ENCODE results near the gene WT1.
A peak's percentile ranks its signal among the peaks of the same experiment; 100 is the strongest.

Gene WT1

DNA sequence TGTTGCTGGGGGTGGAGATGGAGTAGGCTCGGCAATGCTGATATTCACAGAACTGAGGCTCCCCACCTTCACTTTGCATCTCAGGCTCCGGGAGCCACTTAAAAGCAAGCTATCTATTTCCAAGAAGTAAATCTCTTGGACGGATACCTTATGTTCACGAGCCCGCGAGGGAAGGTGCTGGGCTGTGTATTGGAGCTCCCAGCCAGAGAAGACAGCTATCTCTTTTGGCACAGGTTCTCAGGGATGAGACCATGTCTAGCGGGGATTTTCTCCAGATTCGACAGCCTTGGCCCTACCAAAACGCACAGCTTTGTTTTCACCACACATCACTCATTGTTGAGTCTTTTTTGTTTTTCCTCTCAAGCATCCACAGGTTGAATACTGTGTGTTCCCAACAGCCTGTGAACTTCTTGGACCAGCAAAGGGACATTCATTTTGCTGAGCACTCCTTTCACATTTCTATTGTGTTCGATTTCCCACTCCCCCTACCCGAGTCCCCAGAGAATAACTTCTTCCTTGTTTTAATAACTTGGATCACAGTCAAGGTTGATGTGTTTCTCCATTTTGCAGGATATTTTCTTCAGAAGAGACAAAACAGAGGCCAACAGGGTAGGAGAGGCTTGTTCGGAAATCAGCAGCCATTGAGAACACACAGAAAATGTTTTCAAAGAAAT lies 23.3 kb downstream of the WT1 start (continued):
- TF ChIP-seq, protein P1, sequence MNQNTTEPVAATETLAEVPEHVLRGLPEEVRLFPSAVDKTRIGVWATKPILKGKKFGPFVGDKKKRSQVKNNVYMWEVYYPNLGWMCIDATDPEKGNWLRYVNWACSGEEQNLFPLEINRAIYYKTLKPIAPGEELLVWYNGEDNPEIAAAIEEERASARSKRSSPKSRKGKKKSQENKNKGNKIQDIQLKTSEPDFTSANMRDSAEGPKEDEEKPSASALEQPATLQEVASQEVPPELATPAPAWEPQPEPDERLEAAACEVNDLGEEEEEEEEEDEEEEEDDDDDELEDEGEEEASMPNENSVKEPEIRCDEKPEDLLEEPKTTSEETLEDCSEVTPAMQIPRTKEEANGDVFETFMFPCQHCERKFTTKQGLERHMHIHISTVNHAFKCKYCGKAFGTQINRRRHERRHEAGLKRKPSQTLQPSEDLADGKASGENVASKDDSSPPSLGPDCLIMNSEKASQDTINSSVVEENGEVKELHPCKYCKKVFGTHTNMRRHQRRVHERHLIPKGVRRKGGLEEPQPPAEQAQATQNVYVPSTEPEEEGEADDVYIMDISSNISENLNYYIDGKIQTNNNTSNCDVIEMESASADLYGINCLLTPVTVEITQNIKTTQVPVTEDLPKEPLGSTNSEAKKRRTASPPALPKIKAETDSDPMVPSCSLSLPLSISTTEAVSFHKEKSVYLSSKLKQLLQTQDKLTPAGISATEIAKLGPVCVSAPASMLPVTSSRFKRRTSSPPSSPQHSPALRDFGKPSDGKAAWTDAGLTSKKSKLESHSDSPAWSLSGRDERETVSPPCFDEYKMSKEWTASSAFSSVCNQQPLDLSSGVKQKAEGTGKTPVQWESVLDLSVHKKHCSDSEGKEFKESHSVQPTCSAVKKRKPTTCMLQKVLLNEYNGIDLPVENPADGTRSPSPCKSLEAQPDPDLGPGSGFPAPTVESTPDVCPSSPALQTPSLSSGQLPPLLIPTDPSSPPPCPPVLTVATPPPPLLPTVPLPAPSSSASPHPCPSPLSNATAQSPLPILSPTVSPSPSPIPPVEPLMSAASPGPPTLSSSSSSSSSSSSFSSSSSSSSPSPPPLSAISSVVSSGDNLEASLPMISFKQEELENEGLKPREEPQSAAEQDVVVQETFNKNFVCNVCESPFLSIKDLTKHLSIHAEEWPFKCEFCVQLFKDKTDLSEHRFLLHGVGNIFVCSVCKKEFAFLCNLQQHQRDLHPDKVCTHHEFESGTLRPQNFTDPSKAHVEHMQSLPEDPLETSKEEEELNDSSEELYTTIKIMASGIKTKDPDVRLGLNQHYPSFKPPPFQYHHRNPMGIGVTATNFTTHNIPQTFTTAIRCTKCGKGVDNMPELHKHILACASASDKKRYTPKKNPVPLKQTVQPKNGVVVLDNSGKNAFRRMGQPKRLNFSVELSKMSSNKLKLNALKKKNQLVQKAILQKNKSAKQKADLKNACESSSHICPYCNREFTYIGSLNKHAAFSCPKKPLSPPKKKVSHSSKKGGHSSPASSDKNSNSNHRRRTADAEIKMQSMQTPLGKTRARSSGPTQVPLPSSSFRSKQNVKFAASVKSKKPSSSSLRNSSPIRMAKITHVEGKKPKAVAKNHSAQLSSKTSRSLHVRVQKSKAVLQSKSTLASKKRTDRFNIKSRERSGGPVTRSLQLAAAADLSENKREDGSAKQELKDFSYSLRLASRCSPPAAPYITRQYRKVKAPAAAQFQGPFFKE (tag by site-specific recombination; IDR thresholded peaks at IDR 0.05; ENCODE audit: borderline replicate concordance) = no peak
- no peak for TF ChIP-seq HOXA7 (CRISPR knock-in tag; IDR thresholded peaks at IDR 0.05; ENCODE audit: borderline replicate concordance)
- no peak for TF ChIP-seq ZNF394 (tag by site-specific recombination; IDR thresholded peaks at IDR 0.05; ENCODE audit: borderline replicate concordance)

DNA sequence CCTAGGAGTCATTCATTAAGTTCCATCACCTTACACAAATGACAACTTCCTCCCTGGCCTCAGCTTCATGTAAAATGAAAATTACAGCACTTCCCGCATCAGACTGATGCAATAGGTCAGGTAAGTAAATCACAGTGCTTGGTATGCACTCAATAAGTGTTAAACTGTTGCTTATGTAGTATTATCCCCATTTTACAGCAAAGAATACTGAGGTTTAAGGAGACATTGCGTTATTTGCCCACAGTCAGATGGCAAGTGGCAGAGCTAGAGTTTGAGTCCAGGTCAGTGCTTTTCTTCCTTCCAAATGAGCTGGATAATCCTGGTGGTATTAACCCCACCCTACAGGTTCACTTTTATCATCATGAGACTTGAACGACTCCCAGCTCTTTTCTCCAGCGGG lies 29.7 kb downstream of the WT1 start:
- Histone ChIP-seq H3K36me3 (ENCODE audit: control insufficient read depth in 2 of 2, insufficient read depth in 1 of 2, low read length in 2 of 2) (no peaks in the 10 kb centered on the region), H3K4me3 (ENCODE audit: low read depth, low read length) (no peak overlapping the region), H3K4me1 (ENCODE audit: control insufficient read depth, insufficient read depth, low read length) (no peaks in the 10 kb centered on the region), H3K9me3 (ENCODE audit: control insufficient read depth, insufficient read depth, low read depth, low read length) (no peaks in the 10 kb centered on the region), H3K27ac (ENCODE audit: extremely low read depth, low read depth, low read length) (no peak overlapping the region)
- ChIA-PET CTCF (interaction anchor here (0.6 to 1.2 kb wide), 2 partner anchors 20 to 110 kb away, joined by 4 to 7 read pairs; no protein-coding TSS in a partner anchor), POLR2A (no interaction called here)
- TF ChIP-seq ZNF19 (tag by site-specific recombination; IDR thresholded peaks at IDR 0.05; ENCODE audit: low read depth) (no peak), ZNF544 (tag by site-specific recombination; IDR thresholded peaks at IDR 0.05) (no peak), ZFHX2 (tag by site-specific recombination; conservative IDR thresholded peaks at IDR 0.05) (no peak), KLF16 (tag by site-specific recombination; IDR thresholded peaks at IDR 0.05) (no peak)
- TF ChIP-seq, protein P2, sequence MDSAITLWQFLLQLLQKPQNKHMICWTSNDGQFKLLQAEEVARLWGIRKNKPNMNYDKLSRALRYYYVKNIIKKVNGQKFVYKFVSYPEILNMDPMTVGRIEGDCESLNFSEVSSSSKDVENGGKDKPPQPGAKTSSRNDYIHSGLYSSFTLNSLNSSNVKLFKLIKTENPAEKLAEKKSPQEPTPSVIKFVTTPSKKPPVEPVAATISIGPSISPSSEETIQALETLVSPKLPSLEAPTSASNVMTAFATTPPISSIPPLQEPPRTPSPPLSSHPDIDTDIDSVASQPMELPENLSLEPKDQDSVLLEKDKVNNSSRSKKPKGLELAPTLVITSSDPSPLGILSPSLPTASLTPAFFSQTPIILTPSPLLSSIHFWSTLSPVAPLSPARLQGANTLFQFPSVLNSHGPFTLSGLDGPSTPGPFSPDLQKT (IDR thresholded peaks at IDR 0.05; ENCODE audit: borderline replicate concordance, low read depth, low read length) = no peak

DNA sequence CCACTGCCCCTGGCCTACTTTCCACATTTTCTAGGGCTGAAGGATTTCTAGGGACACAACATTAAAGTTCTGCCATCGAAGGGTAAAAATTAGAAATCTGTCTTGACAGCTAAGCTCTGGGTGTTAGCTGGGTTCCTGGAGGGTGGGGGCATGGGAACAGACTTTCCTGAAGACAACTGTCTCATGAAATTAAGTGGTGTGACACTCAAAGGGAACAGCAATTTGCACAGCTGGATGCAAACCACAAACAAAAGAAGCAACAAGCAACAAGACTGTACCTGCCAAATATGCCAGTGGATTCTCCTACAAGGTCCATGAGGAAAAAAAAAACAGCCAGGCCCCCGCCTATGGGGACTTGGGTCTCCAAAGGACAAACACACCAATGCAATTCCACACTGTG lies 32.5 kb downstream of the WT1 start:
- POLR2A ChIA-PET = no interaction called here
- CTCF ChIA-PET = no interaction called here

DNA sequence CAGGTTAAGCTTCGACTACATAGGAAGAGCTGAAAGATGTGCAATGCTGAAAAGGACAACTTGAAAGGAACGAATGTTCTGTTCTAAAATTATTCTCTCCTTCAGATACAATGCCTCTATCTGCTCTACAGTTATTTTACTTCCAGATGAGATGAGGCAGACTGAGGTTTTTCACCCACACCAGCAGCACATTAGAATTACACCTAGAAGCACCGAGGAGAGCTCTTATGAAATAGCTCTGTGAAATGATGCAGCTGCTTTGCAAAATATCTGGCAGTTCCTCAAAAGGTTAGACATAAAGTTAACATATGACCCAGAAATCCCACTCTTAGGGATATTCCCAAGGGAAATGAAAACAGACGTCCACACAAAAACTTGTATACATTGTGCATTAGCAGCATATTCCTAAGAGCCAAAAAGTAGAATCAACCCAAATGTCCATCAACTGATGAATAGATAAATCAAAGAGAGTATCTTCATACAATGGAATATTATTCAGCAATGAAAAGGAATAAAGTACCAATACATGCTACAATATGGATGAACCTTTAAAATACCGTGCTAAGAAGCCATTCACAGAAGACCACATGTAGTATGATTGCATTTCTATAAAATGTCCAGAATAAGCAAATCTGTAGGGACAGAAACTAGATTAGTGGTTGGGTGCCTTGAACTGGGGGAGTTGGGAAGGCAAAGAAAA lies 34.5 kb downstream of the WT1 start:
- POLR2A ChIA-PET = no interaction called here
- no peak overlapping the region for H3K4me3 ChIP-seq (ENCODE audit: low read depth, low read length)
- no peak overlapping the region for H3K27ac ChIP-seq (ENCODE audit: extremely low read depth, low read depth, low read length)
- H3K4me1 ChIP-seq (ENCODE audit: control insufficient read depth, insufficient read depth, low read length) = no peaks in the 10 kb centered on the region
- no peaks in the 10 kb centered on the region for H3K9me3 ChIP-seq (ENCODE audit: control insufficient read depth, insufficient read depth, low read depth, low read length)
- CTCF ChIA-PET = interaction anchor here (0.6 kb wide), 1 partner anchor 295 kb away, joined by 4 read pairs; no protein-coding TSS in a partner anchor
- no peaks in the 10 kb centered on the region for H3K36me3 ChIP-seq (ENCODE audit: control insufficient read depth in 2 of 2, insufficient read depth in 1 of 2, low read length in 2 of 2)
- TF ChIP-seq, protein P3, sequence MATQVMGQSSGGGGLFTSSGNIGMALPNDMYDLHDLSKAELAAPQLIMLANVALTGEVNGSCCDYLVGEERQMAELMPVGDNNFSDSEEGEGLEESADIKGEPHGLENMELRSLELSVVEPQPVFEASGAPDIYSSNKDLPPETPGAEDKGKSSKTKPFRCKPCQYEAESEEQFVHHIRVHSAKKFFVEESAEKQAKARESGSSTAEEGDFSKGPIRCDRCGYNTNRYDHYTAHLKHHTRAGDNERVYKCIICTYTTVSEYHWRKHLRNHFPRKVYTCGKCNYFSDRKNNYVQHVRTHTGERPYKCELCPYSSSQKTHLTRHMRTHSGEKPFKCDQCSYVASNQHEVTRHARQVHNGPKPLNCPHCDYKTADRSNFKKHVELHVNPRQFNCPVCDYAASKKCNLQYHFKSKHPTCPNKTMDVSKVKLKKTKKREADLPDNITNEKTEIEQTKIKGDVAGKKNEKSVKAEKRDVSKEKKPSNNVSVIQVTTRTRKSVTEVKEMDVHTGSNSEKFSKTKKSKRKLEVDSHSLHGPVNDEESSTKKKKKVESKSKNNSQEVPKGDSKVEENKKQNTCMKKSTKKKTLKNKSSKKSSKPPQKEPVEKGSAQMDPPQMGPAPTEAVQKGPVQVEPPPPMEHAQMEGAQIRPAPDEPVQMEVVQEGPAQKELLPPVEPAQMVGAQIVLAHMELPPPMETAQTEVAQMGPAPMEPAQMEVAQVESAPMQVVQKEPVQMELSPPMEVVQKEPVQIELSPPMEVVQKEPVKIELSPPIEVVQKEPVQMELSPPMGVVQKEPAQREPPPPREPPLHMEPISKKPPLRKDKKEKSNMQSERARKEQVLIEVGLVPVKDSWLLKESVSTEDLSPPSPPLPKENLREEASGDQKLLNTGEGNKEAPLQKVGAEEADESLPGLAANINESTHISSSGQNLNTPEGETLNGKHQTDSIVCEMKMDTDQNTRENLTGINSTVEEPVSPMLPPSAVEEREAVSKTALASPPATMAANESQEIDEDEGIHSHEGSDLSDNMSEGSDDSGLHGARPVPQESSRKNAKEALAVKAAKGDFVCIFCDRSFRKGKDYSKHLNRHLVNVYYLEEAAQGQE (tag by site-specific recombination; IDR thresholded peaks at IDR 0.05) = no peak
- TF ChIP-seq KLF9 (tag by site-specific recombination; IDR thresholded peaks at IDR 0.05; ENCODE audit: low read depth) (no peak), ZNF114 (tag by site-specific recombination; IDR thresholded peaks at IDR 0.05) (no peak), ZNF560 (tag by site-specific recombination; IDR thresholded peaks at IDR 0.05; ENCODE audit: borderline replicate concordance) (no peak)
- TF ChIP-seq, protein P4, sequence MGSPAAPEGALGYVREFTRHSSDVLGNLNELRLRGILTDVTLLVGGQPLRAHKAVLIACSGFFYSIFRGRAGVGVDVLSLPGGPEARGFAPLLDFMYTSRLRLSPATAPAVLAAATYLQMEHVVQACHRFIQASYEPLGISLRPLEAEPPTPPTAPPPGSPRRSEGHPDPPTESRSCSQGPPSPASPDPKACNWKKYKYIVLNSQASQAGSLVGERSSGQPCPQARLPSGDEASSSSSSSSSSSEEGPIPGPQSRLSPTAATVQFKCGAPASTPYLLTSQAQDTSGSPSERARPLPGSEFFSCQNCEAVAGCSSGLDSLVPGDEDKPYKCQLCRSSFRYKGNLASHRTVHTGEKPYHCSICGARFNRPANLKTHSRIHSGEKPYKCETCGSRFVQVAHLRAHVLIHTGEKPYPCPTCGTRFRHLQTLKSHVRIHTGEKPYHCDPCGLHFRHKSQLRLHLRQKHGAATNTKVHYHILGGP (tag by site-specific recombination; IDR thresholded peaks at IDR 0.05) = no peak
- TF ChIP-seq, protein P5, sequence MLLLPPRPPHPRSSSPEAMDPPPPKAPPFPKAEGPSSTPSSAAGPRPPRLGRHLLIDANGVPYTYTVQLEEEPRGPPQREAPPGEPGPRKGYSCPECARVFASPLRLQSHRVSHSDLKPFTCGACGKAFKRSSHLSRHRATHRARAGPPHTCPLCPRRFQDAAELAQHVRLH (tag by site-specific recombination; IDR thresholded peaks at IDR 0.05) = 0 out of 2 replicates have a peak, but pooled peaks have one; percentile 39

More for the DNA sequence above, 32.5 kb downstream of the WT1 start:
- no peak overlapping the region for H3K27ac ChIP-seq (ENCODE audit: extremely low read depth, low read depth, low read length)
- TF ChIP-seq ZBTB1 (tag by site-specific recombination; IDR thresholded peaks at IDR 0.05) (no peak), ZIC2 (tag by site-specific recombination; IDR thresholded peaks at IDR 0.05) (0 out of 2 replicates have a peak, but pooled peaks have one; percentile 13), ZNF654 (tag by site-specific recombination; IDR thresholded peaks at IDR 0.05; ENCODE audit: low read depth) (no peak)
- H3K9me3 ChIP-seq (ENCODE audit: control insufficient read depth, insufficient read depth, low read depth, low read length) = no peaks in the 10 kb centered on the region
- no peaks in the 10 kb centered on the region for H3K36me3 ChIP-seq (ENCODE audit: control insufficient read depth in 2 of 2, insufficient read depth in 1 of 2, low read length in 2 of 2)
- no peak overlapping the region for H3K4me3 ChIP-seq (ENCODE audit: low read depth, low read length)
- H3K4me1 ChIP-seq (ENCODE audit: control insufficient read depth, insufficient read depth, low read length) = no peaks in the 10 kb centered on the region

All from HEK293 (cell line).